GM21367 (cell line): ENCODE results near the gene NUP153.
A peak's percentile ranks its signal among the peaks of the same experiment; 100 is the strongest.
"Not testable (repeated sequence)": the region's sequence is repeated elsewhere in the genome, so short reads cannot be mapped to it uniquely, and the experiment has no call there.

ENCODE experiments used
- ATAC-seq: cut with Tn5 transposase; IDR thresholded peaks from one replicate; pipeline ENCODE4 v1.9.1; 2021; ENCODE audit not compliant: unreplicated experiment

Gene NUP153

DNA sequence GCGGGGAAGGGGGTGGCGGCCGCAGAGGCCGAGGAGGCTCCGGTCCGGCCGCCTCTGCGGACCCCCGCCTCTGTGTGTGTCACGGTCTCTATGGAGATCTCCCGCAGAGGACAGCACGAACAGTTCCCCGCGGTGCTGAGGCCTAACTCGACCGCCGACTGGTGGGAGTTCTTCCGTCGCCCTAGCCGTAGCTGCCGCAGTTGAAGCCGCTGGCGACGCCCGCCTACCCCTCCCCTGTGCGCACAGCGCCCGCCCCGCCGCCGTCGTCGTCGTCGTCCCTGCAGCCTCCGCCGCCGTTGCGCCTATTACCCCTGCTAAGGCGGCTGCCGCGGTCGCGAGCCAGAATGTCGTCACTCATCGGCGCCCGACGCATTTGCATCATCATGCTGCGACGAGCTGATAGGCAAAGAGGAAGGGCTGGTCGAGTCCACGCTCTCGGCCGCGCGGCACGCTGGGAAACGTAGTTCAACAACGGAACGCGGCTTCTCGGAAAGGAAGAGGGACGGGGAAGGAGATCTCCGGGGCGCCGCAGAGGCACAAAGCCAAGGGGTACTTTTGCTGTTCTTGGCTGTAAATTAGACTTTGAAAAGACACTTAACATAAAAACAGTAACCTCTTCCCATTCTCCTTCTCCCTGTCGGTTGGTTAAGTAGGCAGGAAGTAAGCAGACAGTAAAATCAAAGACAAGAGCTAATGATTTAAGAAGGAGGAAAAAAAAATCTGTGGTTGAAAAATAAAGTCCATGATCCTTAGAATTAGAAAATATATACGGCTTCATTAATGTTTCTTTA is at the start of gene NUP153:
NUP153 (minus strand) TSS at position 346 of the 791 bp plus-strand sequence. CDS start 538 bp downstream, outside the sequence.
- ATAC-seq = peak; percentile 57

DNA sequence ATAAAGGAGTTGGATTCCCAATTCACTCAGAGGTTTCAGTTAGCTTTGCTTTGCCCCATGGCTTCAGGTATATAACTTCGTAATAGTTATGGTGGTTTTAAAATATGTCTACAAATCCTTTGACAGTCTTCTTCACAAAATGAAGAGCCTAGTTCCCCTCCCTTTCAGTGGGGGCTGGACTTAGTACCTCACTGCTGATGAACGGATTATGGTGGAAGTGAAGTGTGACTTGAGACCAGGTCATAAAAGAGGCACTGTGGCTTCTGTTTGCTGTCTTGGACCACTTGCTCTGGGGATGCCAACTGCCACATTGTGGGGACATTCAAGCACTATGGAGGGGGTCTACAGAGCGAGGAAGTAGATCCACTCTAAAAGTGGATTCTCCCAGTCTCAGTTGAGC is 47.5 kb upstream of the NUP153 start:
- ATAC-seq = no peak

DNA sequence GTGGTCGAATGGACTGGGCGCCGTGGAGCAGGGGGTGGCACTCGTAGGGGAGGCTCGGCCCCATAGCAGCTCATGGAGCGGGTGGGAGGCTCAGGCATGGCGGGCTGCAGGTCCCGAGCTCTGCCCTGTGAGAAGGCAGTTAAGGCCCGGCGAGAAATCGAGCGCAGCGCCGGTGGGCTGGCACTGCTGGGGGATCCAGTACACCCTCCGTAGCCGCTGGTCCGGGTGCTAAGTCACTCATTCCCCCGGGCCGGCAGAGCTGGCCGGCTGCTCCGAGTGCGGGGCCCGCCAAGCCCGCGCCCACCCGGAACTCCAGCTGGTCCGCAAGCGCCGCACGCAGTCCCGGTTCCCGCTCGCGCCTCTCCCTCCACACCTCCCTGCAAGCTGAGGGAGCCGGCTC is 38.6 kb upstream of the NUP153 start:
- not testable (repeated sequence) for ATAC-seq

DNA sequence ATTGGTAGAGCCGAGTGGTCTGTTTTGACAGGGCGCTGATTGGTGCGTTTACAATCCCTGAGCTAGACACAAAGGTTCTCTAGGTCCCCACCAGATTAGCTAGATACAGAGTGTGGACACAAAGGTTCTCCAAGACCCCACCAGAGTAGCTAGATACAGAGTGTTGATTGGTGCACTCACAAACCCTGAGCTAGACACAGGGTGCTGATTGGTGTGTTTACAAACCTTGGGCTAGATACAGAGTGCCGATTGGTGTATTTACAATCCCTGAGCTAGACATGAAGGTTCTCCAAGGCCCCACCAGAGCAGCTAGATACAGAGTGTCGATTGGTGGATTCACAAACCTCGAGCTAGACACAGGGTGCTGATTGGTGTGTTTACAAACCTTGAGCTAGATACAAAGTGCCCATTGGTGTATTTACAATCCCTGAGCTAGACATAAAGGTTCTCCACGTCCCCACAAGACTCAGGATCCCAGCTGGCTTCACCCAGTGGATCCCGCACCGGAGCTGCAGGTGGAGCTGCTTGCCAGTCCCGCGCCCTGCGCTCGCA is 38.1 kb upstream of the NUP153 start:
- ATAC-seq = not testable (repeated sequence)

- ATAC-seq = no peak
These were observed 37.5 kb upstream of the NUP153 start for GRCh38 chr6:17744019-17744756.

DNA sequence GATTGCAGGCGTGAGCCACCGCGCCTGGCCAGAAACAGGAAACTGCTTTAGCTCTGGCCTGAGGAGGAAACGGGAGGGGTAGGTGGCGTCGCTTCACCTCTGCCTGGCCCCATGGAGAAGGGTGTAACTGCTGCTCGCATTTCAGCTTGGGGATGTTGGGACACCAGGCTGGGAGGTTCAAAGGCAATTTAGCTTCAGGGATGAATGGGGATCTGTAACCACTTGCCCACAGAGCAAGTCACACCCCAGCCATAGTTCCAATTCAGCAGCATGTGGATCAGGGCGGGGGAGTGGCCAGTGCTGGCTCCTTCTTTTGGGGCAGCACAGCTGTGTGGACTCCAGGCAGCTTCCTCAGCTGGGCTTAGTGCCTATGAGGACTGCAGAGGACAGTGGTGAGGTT is 34.8 kb upstream of the NUP153 start:
- ATAC-seq = no peak

DNA sequence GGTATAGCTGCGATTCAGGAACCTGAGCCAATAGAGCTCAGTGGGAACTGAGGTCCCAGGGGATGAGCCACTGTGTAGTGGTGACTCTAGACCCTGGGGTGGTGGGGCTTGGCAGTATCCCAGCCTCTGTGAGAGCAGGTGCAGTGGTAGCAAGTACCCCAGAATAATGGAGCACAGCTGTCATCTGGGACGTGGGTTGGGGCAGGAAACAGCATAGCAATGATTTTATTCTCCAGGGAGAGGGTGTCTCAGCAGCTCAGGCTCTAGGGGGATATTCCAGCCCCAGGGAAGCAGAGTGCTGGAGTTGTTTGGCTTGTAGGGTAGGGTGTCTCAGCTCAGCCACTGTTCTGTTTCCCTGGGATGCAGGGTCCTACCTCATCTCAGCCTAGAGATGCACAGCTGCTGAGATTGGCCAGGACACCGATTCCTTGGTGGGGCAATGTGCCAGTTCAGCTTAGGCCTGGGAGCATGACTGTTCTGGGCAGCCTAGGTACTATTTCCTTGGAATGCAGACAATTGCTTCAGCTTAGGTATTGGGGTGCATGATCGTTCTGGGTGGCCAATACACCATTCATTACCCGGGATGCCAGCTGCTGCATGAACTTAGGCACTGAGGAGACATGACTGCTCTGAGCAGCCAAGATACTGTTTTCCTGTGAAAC is 34.0 kb upstream of the NUP153 start:
- no peak for ATAC-seq

GRCh38 chr6:17737704-17738252 is 31.1 kb upstream of the NUP153 start:
- no peak for ATAC-seq

DNA sequence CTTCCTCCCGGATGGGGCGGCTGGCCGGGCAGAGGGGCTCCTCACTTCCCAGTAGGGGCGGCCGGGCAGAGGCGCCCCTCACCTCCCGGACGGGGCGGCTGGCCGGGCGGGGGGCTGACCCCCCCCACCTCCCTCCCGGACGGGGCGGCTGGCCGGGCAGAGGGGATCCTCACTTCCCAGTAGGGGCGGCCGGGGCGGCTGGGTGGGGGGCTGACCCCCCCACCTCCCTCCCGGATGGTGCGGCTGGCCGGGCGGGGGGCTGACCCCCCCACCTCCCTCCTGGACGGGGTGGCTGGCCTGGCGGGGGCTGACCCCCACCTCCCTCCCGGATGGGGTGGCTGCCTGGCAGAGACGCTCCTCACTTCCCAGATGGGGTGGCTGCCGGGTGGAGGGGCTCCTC is 28.6 kb upstream of the NUP153 start:
- not testable (repeated sequence) for ATAC-seq

GRCh38 chr6:17730078-17730704 is 23.5 kb upstream of the NUP153 start:
- no peak for ATAC-seq

DNA sequence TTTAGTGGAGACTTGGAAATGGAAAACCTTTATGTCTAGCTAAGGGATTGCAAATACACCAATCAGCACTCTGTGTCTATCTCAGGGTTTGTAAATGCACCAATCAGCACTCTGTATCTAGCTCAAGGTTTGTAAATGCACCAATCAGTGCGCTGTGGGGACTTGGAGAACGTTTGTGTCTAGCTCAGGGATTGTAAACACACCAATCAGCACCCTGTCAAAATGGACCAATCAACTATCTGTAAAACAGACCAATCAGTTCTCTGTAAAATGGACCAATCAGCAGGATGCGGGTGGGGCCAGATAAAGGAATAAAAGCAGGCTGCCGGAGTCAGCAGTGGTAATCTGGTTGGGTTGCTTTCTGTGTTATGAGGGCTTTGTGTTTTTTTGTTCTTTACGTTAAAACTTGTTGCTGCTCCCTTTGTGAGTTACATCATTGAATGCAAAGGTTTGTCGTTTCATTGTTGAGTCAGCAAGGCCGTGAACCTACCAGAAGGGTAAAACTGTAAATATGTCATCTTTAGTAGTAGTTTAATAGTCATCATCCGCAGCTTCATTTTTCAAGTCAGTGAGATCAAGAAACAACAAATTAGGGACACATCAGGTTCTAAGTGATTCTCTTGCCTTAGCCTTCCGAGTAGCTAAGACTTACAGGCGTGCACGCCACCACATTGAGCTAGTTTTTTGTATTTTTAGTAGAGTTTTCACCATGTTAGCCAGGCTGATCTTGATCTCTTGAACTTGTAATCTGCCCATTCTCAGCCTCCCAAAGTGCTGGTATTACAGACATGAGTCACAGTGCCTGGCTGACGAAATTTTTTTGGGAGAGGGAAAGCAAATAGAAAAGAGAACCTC is 22.7 kb upstream of the NUP153 start:
- ATAC-seq = no peak

DNA sequence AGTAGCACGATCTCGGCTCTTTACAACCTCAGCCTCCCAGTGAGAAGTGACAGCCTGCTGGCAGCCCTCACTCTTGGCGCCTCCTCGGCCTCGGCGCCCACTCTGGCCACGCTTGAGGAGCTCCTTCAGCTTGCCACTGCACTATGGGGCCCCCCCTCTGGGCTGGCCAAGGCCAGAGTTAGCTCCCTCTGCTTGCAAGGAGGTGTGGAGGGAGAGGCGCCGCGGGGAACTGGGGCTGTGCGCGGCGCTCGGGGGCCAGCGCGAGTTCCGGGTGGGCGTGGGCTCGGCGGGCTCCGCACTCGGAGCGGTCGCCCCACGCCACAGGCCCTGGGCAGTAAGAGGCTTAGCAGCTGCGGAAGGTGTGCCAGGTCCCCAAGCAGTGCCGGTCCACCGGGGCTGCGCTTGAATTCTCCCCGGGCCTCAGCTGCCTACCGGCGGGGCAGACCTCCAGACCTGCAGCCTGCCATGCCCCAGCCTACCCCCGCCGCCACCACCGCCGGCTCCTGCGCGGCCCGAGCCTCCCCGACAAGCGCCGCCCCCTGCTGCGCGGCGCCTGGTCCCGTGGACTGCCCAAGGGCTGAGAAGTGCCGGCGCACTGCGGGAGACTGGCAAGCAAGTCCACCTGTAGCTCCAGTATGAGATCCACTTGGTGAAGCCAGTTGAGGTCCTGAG is 22.0 kb upstream of the NUP153 start:
- no peak for ATAC-seq

DNA sequence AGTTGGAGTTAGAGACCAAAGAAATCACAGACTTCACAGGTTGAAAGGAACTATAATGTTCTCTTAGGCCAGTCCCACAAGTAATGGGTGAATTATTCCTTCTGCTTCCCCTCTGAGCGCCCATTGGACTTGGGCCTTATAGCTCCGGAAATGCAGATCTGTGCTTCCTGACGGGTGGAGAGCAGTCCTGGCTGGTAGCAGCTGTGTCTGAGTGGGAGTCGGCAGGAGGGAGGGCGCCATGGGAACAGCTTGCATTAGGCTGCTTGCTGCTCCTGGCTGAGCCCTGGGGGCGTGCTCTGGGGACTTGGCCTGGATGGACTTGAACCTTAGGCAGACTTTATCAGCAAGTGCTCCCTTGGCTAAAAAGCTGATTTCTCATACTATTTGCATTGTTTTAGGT is 18.4 kb upstream of the NUP153 start:
- ATAC-seq = no peak

- no peak for ATAC-seq
These were observed 17.6 kb upstream of the NUP153 start for GRCh38 chr6:17724341-17724740.

GRCh38 chr6:17721671-17722070 is 14.9 kb upstream of the NUP153 start:
- no peak for ATAC-seq

- ATAC-seq = no peak
These were observed 12.8 kb upstream of the NUP153 start for GRCh38 chr6:17719323-17720041.

DNA sequence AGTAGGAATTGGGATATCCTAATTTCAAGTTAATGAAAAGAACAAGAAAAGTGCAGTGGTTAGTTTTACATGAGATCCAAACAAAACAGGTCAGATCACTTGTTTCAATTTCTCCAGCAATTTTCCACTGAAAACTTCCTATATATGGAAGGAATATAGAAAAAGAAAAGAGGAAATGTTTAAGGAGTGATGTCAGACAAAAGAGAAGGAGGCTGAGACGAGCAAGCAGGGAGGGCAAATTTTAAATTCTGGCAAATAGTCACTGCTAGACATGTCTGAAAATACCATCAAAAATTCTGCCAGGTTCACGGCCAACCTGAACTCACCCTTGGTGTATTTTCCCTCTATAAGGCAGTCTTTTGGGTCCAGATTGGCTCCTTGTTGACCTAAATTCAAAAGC is 9.5 kb upstream of the NUP153 start:
- no peak for ATAC-seq
